AG10803 (cell line): ENCODE measurements around the gene IFFO2.
"Not testable (repeated sequence)": the region's sequence is repeated elsewhere in the genome, so short reads cannot be mapped to it uniquely, and the experiment has no call there.

Experiments
- DNase-seq: peaks from one replicate; pipeline ENCODE4 v3.0.0; 2010; ENCODE audit warnings: low read depth
- H3K4me3 ChIP-seq: 2 replicates; pipeline ENCODE4 v1.5.1; 2011; ENCODE audit warnings: mild to moderate bottlenecking, low read length, control low read depth
- TF ChIP-seq, protein P1 (sequence below): conservative IDR thresholded peaks from 2 replicates; pipeline ENCODE4 v1.5.1; 2011; ENCODE audit warnings: mild to moderate bottlenecking, low read length, control low read depth, inconsistent platforms

Gene IFFO2

DNA sequence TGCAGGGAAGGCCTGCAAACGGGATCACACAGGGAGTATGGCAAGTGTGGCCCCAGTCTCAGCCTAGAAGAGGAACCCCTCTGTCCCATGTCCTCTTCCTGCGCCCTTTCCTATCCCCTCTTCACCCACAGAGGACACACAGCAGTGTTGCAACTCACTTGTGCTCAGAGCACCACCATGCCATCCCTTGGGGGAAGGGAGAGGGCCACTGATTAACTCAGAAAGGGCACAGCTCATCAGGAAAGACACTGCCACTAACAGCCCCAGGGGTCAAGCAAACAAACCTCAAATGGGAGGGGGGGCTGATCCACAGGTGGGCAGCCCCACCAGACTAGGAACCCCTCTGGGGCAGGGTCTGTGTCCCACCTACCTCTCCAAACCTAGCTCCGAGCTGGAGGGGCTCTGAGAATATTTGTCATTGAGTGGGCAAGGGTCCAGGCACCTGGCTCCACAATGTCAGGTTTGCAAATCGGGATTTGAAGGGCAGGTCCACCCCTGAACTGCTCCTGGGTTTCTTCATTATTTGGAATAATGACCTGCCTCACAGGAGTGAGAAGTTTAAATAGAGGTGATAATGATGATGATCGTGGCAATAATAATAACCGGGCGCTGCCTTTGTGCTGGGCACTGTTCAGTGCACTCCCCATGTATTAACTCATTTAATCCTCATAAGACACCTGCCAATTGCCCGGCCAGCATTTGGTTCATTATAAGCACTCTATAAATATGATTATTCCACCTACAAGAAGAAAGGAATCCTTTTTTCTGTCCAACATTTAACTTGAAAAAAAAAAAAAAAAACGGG, 55.1 kb downstream of the IFFO2 start:
- no peak for DNase-seq
- H3K4me3 ChIP-seq: peak overlapping the region; percentile 86
- TF ChIP-seq, protein P1, sequence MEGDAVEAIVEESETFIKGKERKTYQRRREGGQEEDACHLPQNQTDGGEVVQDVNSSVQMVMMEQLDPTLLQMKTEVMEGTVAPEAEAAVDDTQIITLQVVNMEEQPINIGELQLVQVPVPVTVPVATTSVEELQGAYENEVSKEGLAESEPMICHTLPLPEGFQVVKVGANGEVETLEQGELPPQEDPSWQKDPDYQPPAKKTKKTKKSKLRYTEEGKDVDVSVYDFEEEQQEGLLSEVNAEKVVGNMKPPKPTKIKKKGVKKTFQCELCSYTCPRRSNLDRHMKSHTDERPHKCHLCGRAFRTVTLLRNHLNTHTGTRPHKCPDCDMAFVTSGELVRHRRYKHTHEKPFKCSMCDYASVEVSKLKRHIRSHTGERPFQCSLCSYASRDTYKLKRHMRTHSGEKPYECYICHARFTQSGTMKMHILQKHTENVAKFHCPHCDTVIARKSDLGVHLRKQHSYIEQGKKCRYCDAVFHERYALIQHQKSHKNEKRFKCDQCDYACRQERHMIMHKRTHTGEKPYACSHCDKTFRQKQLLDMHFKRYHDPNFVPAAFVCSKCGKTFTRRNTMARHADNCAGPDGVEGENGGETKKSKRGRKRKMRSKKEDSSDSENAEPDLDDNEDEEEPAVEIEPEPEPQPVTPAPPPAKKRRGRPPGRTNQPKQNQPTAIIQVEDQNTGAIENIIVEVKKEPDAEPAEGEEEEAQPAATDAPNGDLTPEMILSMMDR: no peak

DNA sequence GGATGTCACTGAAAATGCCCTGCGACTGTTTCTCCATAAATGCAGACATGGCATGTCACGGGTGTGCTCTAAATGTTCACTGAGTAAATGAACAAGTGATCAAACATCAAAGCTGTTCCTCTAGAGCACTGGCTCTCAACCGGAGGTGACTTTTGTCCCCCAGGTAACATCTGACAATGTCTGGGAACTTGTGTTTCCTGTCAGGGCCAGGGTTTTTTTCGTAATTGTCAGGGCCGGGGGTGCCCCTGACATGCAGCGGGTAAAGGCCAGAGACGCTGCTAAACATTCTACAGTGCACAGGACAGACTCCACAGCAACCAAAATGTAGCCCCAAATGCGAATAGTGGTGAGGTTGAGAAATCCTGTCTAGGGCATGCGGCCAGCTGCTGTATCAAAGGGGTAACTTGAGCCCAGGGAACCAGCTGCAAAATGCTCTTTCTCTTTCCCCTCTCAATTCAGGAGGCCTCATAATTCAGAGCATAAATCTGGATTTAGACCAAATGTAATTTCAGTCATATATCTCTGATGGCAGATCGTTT, 56.1 kb downstream of the IFFO2 start:
- no peak for DNase-seq
- TF ChIP-seq, protein P1: no peak
- H3K4me3 ChIP-seq: no peak overlapping the region

DNA sequence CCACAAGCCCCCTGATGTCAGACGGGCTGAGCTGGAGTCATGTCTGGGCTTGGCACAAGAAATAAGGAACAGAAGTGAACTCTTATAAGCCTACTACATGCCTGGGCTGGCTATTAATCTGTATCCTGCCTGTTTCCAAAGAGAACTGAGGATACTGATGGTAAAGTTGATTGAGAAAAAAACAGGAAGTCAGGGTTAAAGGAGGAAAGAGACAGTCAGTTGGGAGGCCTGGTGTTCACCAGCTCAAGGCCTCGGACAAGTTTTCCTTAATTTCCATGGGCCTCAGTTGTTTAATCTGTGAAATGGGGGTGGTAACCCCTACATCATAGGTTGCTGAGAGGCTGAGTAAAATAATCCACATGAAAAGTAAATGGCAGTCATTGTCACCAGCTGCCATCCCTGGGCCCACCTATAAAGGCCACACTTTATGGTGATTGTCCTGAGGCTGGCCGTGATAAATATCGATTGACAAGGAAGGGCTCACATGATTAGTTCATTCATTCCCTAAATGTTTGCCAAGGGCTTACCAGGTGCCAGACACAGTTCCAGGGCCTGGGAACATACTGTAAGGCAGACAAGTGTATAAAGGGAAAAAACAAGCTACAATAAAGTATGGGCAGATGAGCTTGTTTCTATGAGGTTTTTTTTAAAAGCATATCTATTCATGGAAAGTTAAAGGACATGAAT, 57.0 kb downstream of the IFFO2 start:
- TF ChIP-seq, protein P1: no peak
- DNase-seq: no peak
- H3K4me3 ChIP-seq: no peak overlapping the region

DNA sequence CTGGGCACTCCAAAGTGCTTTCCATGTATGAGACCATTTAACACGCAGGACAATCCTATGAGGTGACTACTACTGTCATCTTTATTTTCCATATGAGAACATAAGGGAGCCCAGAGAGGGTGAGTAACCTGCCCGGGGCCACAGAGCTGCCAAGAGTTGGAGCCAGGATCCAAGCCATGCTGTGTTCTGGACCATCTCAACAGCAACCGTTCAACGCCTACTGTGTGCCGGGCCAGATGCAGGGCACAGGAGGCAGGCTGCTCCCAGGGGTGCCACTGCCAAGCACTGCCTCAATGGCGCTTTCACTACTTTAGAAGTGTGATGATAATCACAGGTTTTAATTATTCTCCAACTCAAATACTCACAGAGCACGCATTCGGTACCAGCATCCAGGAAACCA, 57.9 kb downstream of the IFFO2 start:
- TF ChIP-seq, protein P1: no peak
- no peak overlapping the region for H3K4me3 ChIP-seq
- no peak for DNase-seq

DNA sequence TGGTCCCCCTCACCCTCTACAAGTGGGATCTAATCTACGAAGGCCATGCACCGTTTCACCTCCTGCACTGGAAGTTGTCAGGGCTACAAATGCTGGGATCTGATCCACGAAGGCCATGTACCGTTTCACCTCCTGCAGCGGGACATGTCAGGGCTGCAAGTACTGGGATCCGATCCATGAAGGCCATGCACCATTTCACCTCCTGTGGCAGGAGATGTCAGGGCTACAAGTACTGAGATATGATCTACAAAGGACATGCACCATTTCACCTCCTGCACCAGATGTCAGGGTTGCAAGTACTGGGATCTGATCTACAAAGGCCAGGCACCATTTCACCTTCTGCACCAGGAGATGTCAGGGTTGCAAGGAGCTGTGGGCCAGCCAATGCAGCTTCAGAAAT, 61.2 kb downstream of the IFFO2 start:
- DNase-seq: no peak
- TF ChIP-seq, protein P1: no peak
- no peak overlapping the region for H3K4me3 ChIP-seq

DNA sequence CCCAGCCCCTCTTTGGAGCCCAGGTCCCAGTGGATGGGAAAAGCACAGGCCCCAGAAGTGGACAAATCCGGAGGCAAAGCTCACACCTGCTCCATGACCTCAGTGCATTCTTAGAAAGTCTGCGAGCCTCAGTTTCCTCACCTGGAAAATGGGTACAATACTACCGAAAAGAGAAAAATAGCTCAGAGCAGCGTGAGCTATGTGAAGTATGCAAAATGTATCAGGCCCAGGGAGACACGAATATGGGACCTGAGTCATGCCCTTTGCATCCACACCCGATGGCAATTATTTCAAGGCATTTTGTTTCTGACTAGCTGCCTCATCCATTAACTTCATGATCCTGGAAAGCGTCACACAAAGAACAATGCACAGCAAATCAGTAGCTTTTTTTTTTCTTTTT, 63.4 kb downstream of the IFFO2 start:
- peak; percentile 33 for DNase-seq
- H3K4me3 ChIP-seq: no peak overlapping the region
- TF ChIP-seq, protein P1: no peak

DNA sequence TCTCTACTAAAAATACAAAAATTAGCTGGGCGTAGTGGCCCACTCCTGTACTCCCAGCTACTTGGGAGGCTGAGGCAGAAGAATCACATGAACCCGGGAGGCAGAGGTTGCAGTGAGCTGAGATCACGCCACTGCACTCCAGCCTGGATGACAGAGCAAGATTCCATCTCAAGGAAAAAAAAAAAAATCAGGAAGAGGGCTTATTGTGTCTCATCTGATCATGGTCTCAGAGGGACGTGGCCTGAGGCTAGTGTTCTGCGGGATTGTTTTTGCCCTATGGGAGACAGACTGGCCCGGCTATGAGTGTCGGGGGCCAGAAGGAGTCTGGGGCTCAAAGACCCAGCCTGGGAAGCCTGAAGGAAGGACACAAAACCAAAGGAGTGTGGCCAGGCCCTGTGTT, 64.6 kb downstream of the IFFO2 start:
- H3K4me3 ChIP-seq, DNase-seq: not testable (repeated sequence)
